ENCODE results near the gene ABCB11. TPM values are rescaled to one million over a fixed set of nuclear protein-coding genes. Genes with fewer than 3 reads are reported as not detected.
"Not testable (repeated sequence)": the region's sequence is repeated elsewhere in the genome, so short reads cannot be mapped to it uniquely, and the experiment has no call there.

The ABCB11 gene
- polyA plus RNA-seq, 1 of the 3 experiments (the other 2 are of a cell fraction) = not detected

GRCh38 chr2:169012191-169012792, 18.8 kb downstream of the ABCB11 start:
- H2AFZ ChIP-seq (ENCODE audit: low read depth); H3F3A ChIP-seq (replicated peaks; ENCODE audit: insufficient read depth); H3K9ac ChIP-seq; H3K4me1 ChIP-seq (ENCODE audit: control insufficient read depth in 1 of 2, insufficient read depth in 2 of 2, low read depth in 1 of 2, low read length in 1 of 2); H3K4me3 ChIP-seq (ENCODE audit: low read depth in 2 of 2, low read length in 1 of 2); H3K9me2 ChIP-seq; POLR2A ChIA-PET; H3K27ac ChIP-seq (ENCODE audit: low read depth in 2 of 2, low read length in 1 of 2); H3K4me2 ChIP-seq; H3K79me2 ChIP-seq (ENCODE audit: insufficient read depth); CTCF ChIA-PET; H4K20me1 ChIP-seq (ENCODE audit: insufficient read depth); H3K9me3 ChIP-seq; H3K27me3 ChIP-seq (ENCODE audit: insufficient read depth); H3K36me3 ChIP-seq (replicated peaks in 1 of 2; ENCODE audit: control insufficient read depth in 1 of 2, insufficient read depth in 2 of 2, low read length in 1 of 2): not testable (repeated sequence)
- peak; percentile 46 for TF ChIP-seq GATA2 (CRISPR knock-in tag; IDR thresholded peaks at IDR 0.05)
- DNase-seq = peak; percentile 31
- WGBS (ENCODE audit: low lambda C conversion rate) = 30% methylated on average over 5 of the region's 5 CpGs

GRCh38 chr2:169011698-169012097, 19.4 kb downstream of the ABCB11 start:
- Histone ChIP-seq H3K4me2 (no peak overlapping the region), H3K27ac (ENCODE audit: low read depth in 2 of 2, low read length in 1 of 2) (no peak overlapping the region), H3K4me1 (ENCODE audit: control insufficient read depth in 1 of 2, insufficient read depth in 2 of 2, low read depth in 1 of 2, low read length in 1 of 2) (peaks cover 0 to 2% of the 10 kb centered on the region in 2 experiments; a peak in 1 of 4 replicates), H3K9ac (no peak overlapping the region), H2AFZ (ENCODE audit: low read depth) (no peak overlapping the region), H3K9me3 (no peaks in the 10 kb centered on the region), H3K9me2 (no peaks in the 10 kb centered on the region), H3K4me3 (ENCODE audit: low read depth in 2 of 2, low read length in 1 of 2) (no peak overlapping the region), H4K20me1 (ENCODE audit: insufficient read depth) (no peaks in the 10 kb centered on the region), H3K79me2 (ENCODE audit: insufficient read depth) (no peaks in the 10 kb centered on the region), H3K27me3 (ENCODE audit: insufficient read depth) (no peaks in the 10 kb centered on the region), H3K36me3 (replicated peaks in 1 of 2; ENCODE audit: control insufficient read depth in 1 of 2, insufficient read depth in 2 of 2, low read length in 1 of 2) (no peaks in the 10 kb centered on the region), H3F3A (replicated peaks; ENCODE audit: insufficient read depth) (no peaks in the 10 kb centered on the region)
- WGBS (ENCODE audit: low lambda C conversion rate) = 48% methylated on average over 2 of the region's 2 CpGs
- ChIA-PET CTCF (no interaction called here), POLR2A (no interaction called here)
- DNase-seq = no peak
- TF ChIP-seq TAF1 (IDR thresholded peaks at IDR 0.05; ENCODE audit: borderline replicate concordance, low read depth, low read length) = no peak
- no peak for TF ChIP-seq POLR2AphosphoS5 (IDR thresholded peaks at IDR 0.05; ENCODE audit: low read depth, low read length)
- no peak for TF ChIP-seq FOSL2 (IDR thresholded peaks at IDR 0.05; ENCODE audit: borderline replicate concordance, low read depth)

GRCh38 chr2:169010633-169011460, 20.3 kb downstream of the ABCB11 start:
- Histone ChIP-seq H4K20me1 (ENCODE audit: insufficient read depth) (no peaks in the 10 kb centered on the region), H3K79me2 (ENCODE audit: insufficient read depth) (no peaks in the 10 kb centered on the region), H3K9ac (no peak overlapping the region), H3K4me3 (ENCODE audit: low read depth in 2 of 2, low read length in 1 of 2) (no peak overlapping the region), H3K9me2 (no peaks in the 10 kb centered on the region), H3K36me3 (replicated peaks in 1 of 2; ENCODE audit: control insufficient read depth in 1 of 2, insufficient read depth in 2 of 2, low read length in 1 of 2) (no peaks in the 10 kb centered on the region), H3K4me1 (ENCODE audit: control insufficient read depth in 1 of 2, insufficient read depth in 2 of 2, low read depth in 1 of 2, low read length in 1 of 2) (peaks cover 0 to 2% of the 10 kb centered on the region in 2 experiments; a peak in 1 of 4 replicates), H3K9me3 (no peaks in the 10 kb centered on the region), H3K27me3 (ENCODE audit: insufficient read depth) (no peaks in the 10 kb centered on the region), H3K4me2 (no peak overlapping the region), H3K27ac (ENCODE audit: low read depth in 2 of 2, low read length in 1 of 2) (no peak overlapping the region), H2AFZ (ENCODE audit: low read depth) (no peak overlapping the region), H3F3A (replicated peaks; ENCODE audit: insufficient read depth) (no peaks in the 10 kb centered on the region)
- 52% methylated on average over 8 of the region's 8 CpGs for WGBS (ENCODE audit: low lambda C conversion rate)
- CTCF ChIA-PET = no interaction called here
- POLR2A ChIA-PET = no interaction called here
- no peak for DNase-seq
- TF ChIP-seq USF2 (IDR thresholded peaks at IDR 0.05; ENCODE audit: borderline replicate concordance, low read depth, low read length) = no peak
- no peak for TF ChIP-seq NRF1 (IDR thresholded peaks at IDR 0.05; ENCODE audit: low read depth, low read length)
- TF ChIP-seq FOSL2 (IDR thresholded peaks at IDR 0.05; ENCODE audit: borderline replicate concordance, low read depth) = no peak

Measured in SK-N-SH (cell line).